Esophagus muscularis mucosa (tissue), 4 donors: ENCODE data around the gene SPEM2. TPM values are rescaled to one million over a fixed set of nuclear protein-coding genes. Genes with fewer than 3 reads are reported as not detected.

Experiments
- DNase-seq: peaks from one replicate; pipeline ENCODE4 v3.0.0-alpha.2; 2017; ENCODE audit errors: extremely low spot score
- H3K27ac ChIP-seq, 4 donors: fragments of 200-600 bp; sonication (generic); replicated peaks in 1 of 4; 1 replicate in 3 of 4; 2 replicates in 1 of 4; pipeline ENCODE4 v1.5.1; 2016 to 2019; ENCODE audit warnings: mild to moderate bottlenecking in 1 of 4
- H3K27me3 ChIP-seq, 4 donors: fragments of 200-600 bp; sonication (generic); one replicate each; pipeline versions ENCODE4 v1.5.1 to v1.6.0; 2016 to 2019
- H3K36me3 ChIP-seq, 4 donors: fragments of 200-600 bp; sonication (generic); one replicate each; pipeline ENCODE4 v1.5.1; 2016 to 2019
- H3K4me1 ChIP-seq, 4 donors: fragments of 200-600 bp; sonication (generic); one replicate each; pipeline ENCODE4 v1.5.1; 2016 to 2019
- H3K4me3 ChIP-seq, 4 donors: fragments of 200-600 bp; sonication (generic); 1 replicate in 2 of 4; 2 replicates in 2 of 4; pipeline ENCODE4 v1.5.1; 2016 to 2019; ENCODE audit warnings: mild to moderate bottlenecking in 4 of 4, moderate library complexity in 1 of 4
- H3K9me3 ChIP-seq, 4 donors: fragments of 200-600 bp; sonication (generic); 1 replicate in 3 of 4; 2 replicates in 1 of 4; pipeline ENCODE4 v1.5.1; 2016 to 2019
- CTCF ChIP-seq, 3 experiments: fragments of 200-600 bp in 2 of 3; fragments of 450-650 bp in 1 of 3; sonication (generic) in 2 of 3; IDR thresholded peaks; one replicate each; pipeline ENCODE4 v1.5.1; 2017 to 2019; ENCODE audit warnings: antibody characterized with exemption in 3 of 3, mild to moderate bottlenecking in 2 of 3, moderate library complexity in 1 of 3
- EP300 ChIP-seq: sonication (generic); formaldehyde crosslinking; IDR thresholded peaks from one replicate; pipeline ENCODE4 v1.6.1; 2017; ENCODE audit warnings: antibody characterized with exemption
- POLR2A ChIP-seq: fragments of 450-650 bp; IDR thresholded peaks from one replicate; pipeline ENCODE4 v1.6.1; 2017; ENCODE audit warnings: antibody characterized with exemption, moderate library complexity, mild to moderate bottlenecking, low read depth
- POLR2AphosphoS5 ChIP-seq, 2 donors: sonication (generic); formaldehyde crosslinking; IDR thresholded peaks; one replicate each; pipeline ENCODE4 v1.6.1; 2017; ENCODE audit warnings: antibody characterized with exemption in 2 of 2
- WGBS: methylation state at CpG from one replicate; pipeline ENCODE4 v1.1.5; 2018; 5-methylcytosine and 5-hydroxymethylcytosine counted together
- intact Hi-C: fragments of 100-400 bp; cut with DNase I; formaldehyde crosslinking; loops from one replicate; pipeline ENCODE4 v1.15.1; 2023
- total RNA-seq, 4 donors: library from RNA; depleted of rRNA; stranded (reverse); fragments of >200 nt; gene quantifications; one replicate each; pipeline versions ENCODE4 v1.1.0 to v1.2.1, GENCODE V29; 2016

The SPEM2 gene
- total RNA-seq, 4 donors from 2014 or later: not detected

GRCh38 chr17:7435676-7436555 lies 10.5 kb downstream of the SPEM2 start:
- TF ChIP-seq POLR2AphosphoS5 (IDR thresholded peaks at IDR 0.05): no peak
- TF ChIP-seq POLR2A: no peak
- TF ChIP-seq CTCF (IDR thresholded peaks at IDR 0.05): peak in 1 of 3 experiments; percentile 5
- TF ChIP-seq EP300: no peak
- H3K27ac ChIP-seq: peak overlapping the region; percentile 27 to 64 (median 54)
- no peaks in the 10 kb centered on the region for H3K36me3 ChIP-seq
- 15% methylated on average over 34 of the region's 49 CpGs for WGBS
- peaks cover 57 to 63% (median 61%) of the 10 kb centered on the region in 4 donors for H3K4me1 ChIP-seq
- H3K27me3 ChIP-seq: peaks cover 0 to 82% (median 32%) of the 10 kb centered on the region in 4 donors
- intact Hi-C loops: loop anchor here (2.0 to 5.0 kb wide), 4 partner anchors 31 to 121 kb away; partner anchors contain the start of genes TMEM256 and TNFSF13
- no peaks in the 10 kb centered on the region for H3K9me3 ChIP-seq
- DNase-seq: no peak
- H3K4me3 ChIP-seq: peak overlapping the region; percentile 41 to 62 (median 46)

- H3K27me3 ChIP-seq: peaks cover 0 to 90% (median 37%) of the 10 kb centered on the region in 4 donors
These were observed 11.3 kb downstream of the SPEM2 start for GRCh38 chr17:7436556-7437368.

GRCh38 chr17:7437369-7437863 lies 12.0 kb downstream of the SPEM2 start:
- Histone ChIP-seq H3K36me3 (no peaks in the 10 kb centered on the region), H3K27ac (peak overlapping the region in 2 of 4 donors; percentile 64 to 75), H3K27me3 (peaks cover 0 to 90% (median 37%) of the 10 kb centered on the region in 4 donors), H3K9me3 (no peaks in the 10 kb centered on the region), H3K4me3 (peak overlapping the region; percentile 41 to 62 (median 46)), H3K4me1 (peaks cover 57 to 71% (median 67%) of the 10 kb centered on the region in 4 donors)
- DNase-seq: no peak
- 61% methylated on average over 9 of the region's 31 CpGs for WGBS
- TF ChIP-seq CTCF (IDR thresholded peaks at IDR 0.05): no peak
- no peak for TF ChIP-seq POLR2AphosphoS5 (IDR thresholded peaks at IDR 0.05)
- TF ChIP-seq POLR2A: no peak
- intact Hi-C loops: loop anchor here (2.0 to 5.0 kb wide), 4 partner anchors 33 to 120 kb away; partner anchors contain the start of genes TMEM256 and TNFSF13

More at GRCh38 chr17:7436556-7437368, 11.3 kb downstream of the SPEM2 start:
- 20% methylated on average over 27 of the region's 92 CpGs for WGBS
- Histone ChIP-seq H3K4me3 (peak overlapping the region; percentile 41 to 62 (median 46)), H3K36me3 (no peaks in the 10 kb centered on the region), H3K4me1 (peaks cover 57 to 71% (median 67%) of the 10 kb centered on the region in 4 donors), H3K9me3 (no peaks in the 10 kb centered on the region), H3K27ac (peak overlapping the region; percentile 59 to 75 (median 66))
- peak; percentile 54 to 58 for TF ChIP-seq POLR2AphosphoS5 (IDR thresholded peaks at IDR 0.05)
- TF ChIP-seq CTCF (IDR thresholded peaks at IDR 0.05): peak; percentile 92 to 96 (median 93)
- no peak for TF ChIP-seq POLR2A
- TF ChIP-seq EP300: no peak
- no peak for DNase-seq
- intact Hi-C loops: loop anchor here (2.0 to 5.0 kb wide), 4 partner anchors 32 to 121 kb away; partner anchors contain the start of genes TMEM256 and TNFSF13

GRCh38 chr17:7437950-7438614 lies 12.7 kb downstream of the SPEM2 start:
- intact Hi-C loops: loop anchor here (2.0 to 5.0 kb wide), 4 partner anchors 33 to 119 kb away; partner anchors contain the start of genes TMEM256 and TNFSF13
- Histone ChIP-seq H3K27me3 (peaks cover 0 to 96% (median 37%) of the 10 kb centered on the region in 4 donors), H3K27ac (no peak overlapping the region), H3K4me3 (peak overlapping the region; percentile 42 to 62 (median 46)), H3K9me3 (no peaks in the 10 kb centered on the region), H3K36me3 (no peaks in the 10 kb centered on the region), H3K4me1 (peaks cover 57 to 71% (median 67%) of the 10 kb centered on the region in 4 donors)
- TF ChIP-seq POLR2A (no peak), POLR2AphosphoS5 (IDR thresholded peaks at IDR 0.05) (no peak), CTCF (IDR thresholded peaks at IDR 0.05) (no peak), EP300 (no peak)
- 27% methylated on average over 29 of the region's 48 CpGs for WGBS
- no peak for DNase-seq
